ENCODE measurements around the gene ZNF319. TPM values are rescaled to one million over a fixed set of nuclear protein-coding genes. Genes with fewer than 3 reads are reported as not detected.

The ZNF319 gene
- polyA plus RNA-seq, 1 experiment: 4.7 TPM

DNA sequence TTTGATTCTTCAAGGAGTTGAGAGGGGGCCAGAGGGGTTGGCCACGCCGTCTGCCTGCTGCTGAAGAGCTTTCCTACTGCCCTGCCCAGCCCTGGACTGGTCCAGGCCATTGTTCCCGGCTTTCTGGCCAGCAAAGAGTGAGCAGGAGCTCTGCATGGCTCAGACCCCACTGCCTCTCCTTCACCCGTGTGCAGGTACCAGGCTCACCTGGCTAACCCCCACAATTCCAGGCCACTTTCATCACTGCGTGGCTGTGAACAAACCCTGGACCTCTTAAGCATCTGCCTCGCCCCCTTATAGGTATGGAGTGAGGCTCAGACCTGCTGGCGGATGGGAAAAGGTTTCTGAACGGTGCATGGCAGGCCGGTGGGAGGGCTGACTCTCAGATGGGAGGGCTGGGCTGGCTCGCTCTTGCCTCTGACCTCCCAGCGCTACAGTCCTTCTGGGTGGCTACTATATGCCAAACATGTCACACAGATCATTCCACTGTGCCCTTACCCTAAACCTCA lies 8.9 kb downstream of the ZNF319 start:
- ChIA-PET POLR2A (no interaction called here), CTCF (interaction anchor here (1.4 kb wide), 1 partner anchor 8 kb away, joined by 4 read pairs; no protein-coding TSS in a partner anchor)
- no peak overlapping the region for H3K4me3 ChIP-seq (ENCODE audit: low read depth, low read length)
- no peak for DNase-seq (ENCODE audit: low read depth, low spot score)
- TF ChIP-seq, protein P1, sequence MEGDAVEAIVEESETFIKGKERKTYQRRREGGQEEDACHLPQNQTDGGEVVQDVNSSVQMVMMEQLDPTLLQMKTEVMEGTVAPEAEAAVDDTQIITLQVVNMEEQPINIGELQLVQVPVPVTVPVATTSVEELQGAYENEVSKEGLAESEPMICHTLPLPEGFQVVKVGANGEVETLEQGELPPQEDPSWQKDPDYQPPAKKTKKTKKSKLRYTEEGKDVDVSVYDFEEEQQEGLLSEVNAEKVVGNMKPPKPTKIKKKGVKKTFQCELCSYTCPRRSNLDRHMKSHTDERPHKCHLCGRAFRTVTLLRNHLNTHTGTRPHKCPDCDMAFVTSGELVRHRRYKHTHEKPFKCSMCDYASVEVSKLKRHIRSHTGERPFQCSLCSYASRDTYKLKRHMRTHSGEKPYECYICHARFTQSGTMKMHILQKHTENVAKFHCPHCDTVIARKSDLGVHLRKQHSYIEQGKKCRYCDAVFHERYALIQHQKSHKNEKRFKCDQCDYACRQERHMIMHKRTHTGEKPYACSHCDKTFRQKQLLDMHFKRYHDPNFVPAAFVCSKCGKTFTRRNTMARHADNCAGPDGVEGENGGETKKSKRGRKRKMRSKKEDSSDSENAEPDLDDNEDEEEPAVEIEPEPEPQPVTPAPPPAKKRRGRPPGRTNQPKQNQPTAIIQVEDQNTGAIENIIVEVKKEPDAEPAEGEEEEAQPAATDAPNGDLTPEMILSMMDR (IDR thresholded peaks at IDR 0.05; ENCODE audit: low read depth, low read length): no peak
- H3K9me3 ChIP-seq (ENCODE audit: control insufficient read depth, insufficient read depth, low read length): no peaks in the 10 kb centered on the region
- H3K27ac ChIP-seq (ENCODE audit: low read depth, low read length): no peak overlapping the region
- peaks cover 14% of the 10 kb centered on the region for H3K27me3 ChIP-seq (ENCODE audit: control insufficient read depth, insufficient read depth, low read length)

- Histone ChIP-seq H3K27me3 (ENCODE audit: control insufficient read depth, insufficient read depth, low read length) (peaks cover 32% of the 10 kb centered on the region), H3K27ac (ENCODE audit: low read depth, low read length) (no peak overlapping the region), H3K9me3 (ENCODE audit: control insufficient read depth, insufficient read depth, low read length) (no peaks in the 10 kb centered on the region; the same call in 1 of the 2 replicates), H3K4me3 (ENCODE audit: low read depth, low read length) (no peak overlapping the region)
- ChIA-PET CTCF (interaction anchor here (0.8 kb wide), 1 partner anchor 11 kb away, joined by 3 read pairs; no protein-coding TSS in a partner anchor), POLR2A (no interaction called here)
- no peak for DNase-seq (ENCODE audit: low read depth, low spot score)
- TF ChIP-seq, protein P1 (IDR thresholded peaks at IDR 0.05; ENCODE audit: low read depth, low read length): no peak
Measured at GRCh38 chr16:57988929-57989328, 11.5 kb downstream of the ZNF319 start.

DNA sequence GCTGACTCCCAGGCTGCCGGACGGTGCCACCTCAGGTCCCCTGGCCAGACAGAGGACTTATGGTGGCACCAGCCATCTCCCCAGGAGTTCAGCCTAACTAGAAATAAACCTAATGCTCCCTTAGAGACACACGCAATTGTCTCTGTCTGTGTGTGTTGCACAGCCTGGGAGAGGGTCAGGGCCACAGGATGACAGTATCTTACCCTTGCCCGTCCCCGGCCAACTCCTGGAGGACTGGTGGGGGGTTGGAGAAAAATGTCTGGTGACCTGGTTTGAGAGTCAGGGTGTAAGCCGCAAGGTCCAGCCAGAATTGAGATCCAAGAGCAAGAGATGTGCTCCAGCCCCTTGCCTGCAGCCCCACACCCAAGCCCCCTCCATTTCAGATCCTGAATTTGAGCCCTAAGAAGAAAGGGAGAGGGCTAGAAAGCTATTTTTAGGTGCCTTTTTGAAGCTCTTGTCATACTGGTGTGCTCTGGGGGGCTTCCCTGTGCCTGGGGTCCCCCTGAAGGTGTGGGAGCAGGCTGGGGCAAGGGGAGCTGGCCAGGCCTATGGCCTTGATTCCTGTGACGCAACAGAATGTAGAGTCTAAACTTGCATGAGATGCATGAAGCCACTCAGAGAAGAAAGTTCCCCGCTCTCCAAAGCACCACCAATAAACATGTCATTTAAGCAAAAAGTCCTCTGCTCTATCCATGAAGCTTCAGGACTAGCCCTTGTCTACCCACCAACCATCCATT lies 12.9 kb downstream of the ZNF319 start:
- ChIA-PET POLR2A (no interaction called here), CTCF (no interaction called here)
- no peak for DNase-seq (ENCODE audit: low read depth, low spot score)
- Histone ChIP-seq H3K27ac (ENCODE audit: low read depth, low read length) (no peak overlapping the region), H3K4me3 (ENCODE audit: low read depth, low read length) (no peak overlapping the region), H3K27me3 (ENCODE audit: control insufficient read depth, insufficient read depth, low read length) (peaks cover 32% of the 10 kb centered on the region), H3K9me3 (ENCODE audit: control insufficient read depth, insufficient read depth, low read length) (no peaks in the 10 kb centered on the region; the same call in 1 of the 2 replicates)
- TF ChIP-seq, protein P1 (IDR thresholded peaks at IDR 0.05; ENCODE audit: low read depth, low read length): no peak

DNA sequence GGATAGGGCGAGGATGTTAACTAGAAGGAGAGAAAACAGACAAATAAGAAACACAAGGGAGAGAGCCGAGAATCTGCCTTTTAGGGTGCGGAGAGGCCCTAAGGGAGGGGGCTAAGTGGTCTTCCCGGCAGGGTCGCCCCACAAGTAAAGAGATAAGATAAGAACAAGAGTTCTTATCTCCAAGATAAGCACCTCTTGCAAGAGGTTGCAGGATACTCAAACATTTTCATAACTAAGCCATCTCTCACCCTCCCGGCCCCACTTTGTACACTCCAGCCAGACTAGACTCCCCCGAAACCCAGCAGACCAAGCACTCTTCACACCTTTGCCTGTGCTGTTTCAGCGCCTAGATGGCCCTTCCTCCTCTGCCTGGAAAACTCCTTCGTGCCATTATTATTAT lies 14.3 kb downstream of the ZNF319 start:
- H3K4me3 ChIP-seq (ENCODE audit: low read depth, low read length): no peak overlapping the region
- no peak overlapping the region for H3K27ac ChIP-seq (ENCODE audit: low read depth, low read length)
- H3K9me3 ChIP-seq (ENCODE audit: control insufficient read depth, insufficient read depth, low read length): no peaks in the 10 kb centered on the region; the same call in 1 of the 2 replicates
- H3K27me3 ChIP-seq (ENCODE audit: control insufficient read depth, insufficient read depth, low read length): peaks cover 32% of the 10 kb centered on the region
- no peak for DNase-seq (ENCODE audit: low read depth, low spot score)
- TF ChIP-seq, protein P1 (IDR thresholded peaks at IDR 0.05; ENCODE audit: low read depth, low read length): no peak
- CTCF ChIA-PET: no interaction called here
- POLR2A ChIA-PET: no interaction called here
